GM19463 (cell line): ENCODE measurements around the gene AIFM2.

Experiments
- ATAC-seq: cut with Tn5 transposase; IDR thresholded peaks from one replicate; pipeline ENCODE4 v1.9.1; 2021; ENCODE audit warnings: mild to moderate bottlenecking, moderate library complexity; ENCODE audit not compliant: unreplicated experiment

AIFM2 gene

GRCh38 chr10:70063418-70064098 lies 69.1 kb downstream of the AIFM2 start:
- ATAC-seq = no peak
